Right lobe of liver (tissue), 6 donors: ENCODE data around the gene TMEM147. TPM values are rescaled to one million over a fixed set of nuclear protein-coding genes. Genes with fewer than 3 reads are reported as not detected.

Source experiments
- ATAC-seq, 4 donors: fragments of 200-7000 bp; cut with Tn5 transposase; one replicate each; pipeline ENCODE4 v1.9.1; 2020; ENCODE audit warnings: mild to moderate bottlenecking in 4 of 4, moderate library complexity in 4 of 4
- DNase-seq, 3 donors: peaks; one replicate each; pipeline ENCODE4 v3.0.0-alpha.2; 2020
- H3K27ac ChIP-seq, 3 donors: fragments of 200-600 bp; one replicate each; pipeline ENCODE4 v1.8.0; 2022
- H3K27me3 ChIP-seq, 2 donors: fragments of 200-600 bp; one replicate each; pipeline ENCODE4 v1.8.0; 2022
- H3K36me3 ChIP-seq, 4 donors: fragments of 200-600 bp; sonication (generic) in 1 of 4; one replicate each; pipeline versions ENCODE4 v1.5.1 to v1.8.0; 2017 to 2022; ENCODE audit warnings: control low read depth in 1 of 4
- H3K4me1 ChIP-seq, 4 donors: fragments of 200-600 bp; sonication (generic) in 1 of 4; one replicate each; pipeline versions ENCODE4 v1.5.1 to v1.8.0; 2017 to 2022; ENCODE audit warnings: control low read depth in 1 of 4
- H3K4me3 ChIP-seq, 3 donors: fragments of 200-600 bp; one replicate each; pipeline ENCODE4 v1.8.0; 2022
- H3K9me3 ChIP-seq, 4 donors: fragments of 200-600 bp; sonication (generic) in 1 of 4; one replicate each; pipeline versions ENCODE4 v1.5.1 to v1.8.0; 2017 to 2022; ENCODE audit warnings: control low read depth in 1 of 4
- CTCF ChIP-seq, 4 donors: fragments of 200-600 bp in 3 of 4; fragments of 450-650 bp in 1 of 4; IDR thresholded peaks; one replicate each; pipeline versions ENCODE4 v1.5.1 to v1.8.0; 2016 to 2022; ENCODE audit warnings: antibody characterized with exemption in 4 of 4, mild to moderate bottlenecking in 2 of 4
- POLR2A ChIP-seq: fragments of 450-650 bp; IDR thresholded peaks from one replicate; pipeline ENCODE4 v1.6.1; 2017; ENCODE audit warnings: antibody characterized with exemption, mild to moderate bottlenecking
- WGBS: methylation state at CpG from one replicate; pipeline ENCODE4 v1.1.6; 2018; ENCODE audit warnings: low coverage, low lambda C conversion rate; ENCODE audit not compliant: insufficient coverage; ENCODE audit errors: missing lambda C conversion rate; 5-methylcytosine and 5-hydroxymethylcytosine counted together
- intact Hi-C, 2 donors: fragments of 100-400 bp; cut with DNase I; formaldehyde crosslinking; loops; one replicate each; pipeline versions ENCODE4 v1.11.2 to v1.14.1; 2022
- long read RNA-seq: library from polyadenylated mRNA; unstranded; transcript quantifications from one replicate; pipeline ENCODE4 v2.0.0, GENCODE V29; 2019
- total RNA-seq, 6 experiments: library from RNA; depleted of rRNA in 2 of 6; stranded (reverse); fragments of >200 nt in 2 of 6; fragmentation: NEBNext Ultra II Directional in 3 of 6; extraction: Animal tissue kit (Norgen Biotek cat#: 25700) in 3 of 6; gene quantifications; one replicate each; pipeline versions ENCODE4 v1.1.0 to v1.2.4, GENCODE V29; 2016 to 2023
- donor health status: DM: no; HTN: yes; CAD: no.
- donor health status: DM: no; HTN: no; CAD: no.
- donor health status: DM: no; HTN: no; CAD: no.
- donor health status: DM: no; HTN: yes; CAD: no.
- donor health status: DM: no; HTN: yes; CAD: no.

Gene TMEM147, protein sequence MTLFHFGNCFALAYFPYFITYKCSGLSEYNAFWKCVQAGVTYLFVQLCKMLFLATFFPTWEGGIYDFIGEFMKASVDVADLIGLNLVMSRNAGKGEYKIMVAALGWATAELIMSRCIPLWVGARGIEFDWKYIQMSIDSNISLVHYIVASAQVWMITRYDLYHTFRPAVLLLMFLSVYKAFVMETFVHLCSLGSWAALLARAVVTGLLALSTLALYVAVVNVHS
- total RNA-seq = 10 to 100 TPM; 29.4 to 65.7 (median 36.2) TPM
- long read RNA-seq, transcript TMEM147-201 (7 exons, 899 nt) = major isoform, 16 of 23 reads
- long read RNA-seq, partial matches to known transcripts = 3 of 23 reads
- long read RNA-seq, other reads (novel, unspliced or antisense) = 1 of 23 reads

DNA sequence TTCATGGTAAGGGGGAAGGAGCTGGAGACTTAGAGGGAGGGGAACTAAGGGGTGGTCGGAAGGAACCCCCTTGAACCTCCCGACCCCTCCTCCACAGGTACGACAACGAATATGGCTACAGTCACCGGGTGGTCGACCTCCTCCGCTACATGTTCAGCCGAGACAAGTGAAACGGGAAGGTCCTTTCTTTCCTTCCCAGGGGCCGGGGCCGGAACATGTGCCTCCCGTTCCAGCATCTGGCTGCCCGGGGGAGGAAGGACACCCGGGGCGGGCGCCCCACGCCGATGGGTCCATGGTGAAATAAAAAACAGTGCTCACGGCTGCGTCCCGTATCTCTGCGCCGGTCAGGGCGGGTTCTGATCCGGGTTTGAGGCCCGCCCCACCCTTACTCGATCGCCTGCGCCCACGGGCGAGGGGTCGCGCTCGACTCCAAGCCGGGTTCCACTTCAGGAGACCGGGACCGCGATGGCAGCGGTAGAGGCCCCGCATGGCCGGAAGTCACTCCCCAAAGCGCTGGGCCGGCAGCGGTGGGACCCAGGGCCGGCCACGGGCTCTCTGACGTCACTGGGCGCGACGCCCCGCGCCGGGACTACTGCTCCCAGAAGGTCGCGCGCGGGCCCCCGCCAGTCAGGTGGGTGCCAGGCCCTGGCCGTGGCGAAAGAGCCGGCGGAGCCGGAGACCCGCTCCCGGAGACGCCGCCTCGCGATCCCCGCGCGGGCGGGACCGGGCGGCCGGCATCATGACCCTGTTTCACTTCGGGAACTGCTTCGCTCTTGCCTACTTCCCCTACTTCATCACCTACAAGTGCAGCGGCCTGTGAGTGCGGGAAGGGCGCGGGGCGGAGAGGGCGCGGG lies at the start of gene TMEM147:
TSS of gene TMEM147 (plus strand) at position 626 of the 854 bp plus-strand sequence. CDS start at position 740, 114 bp downstream.
- TF ChIP-seq CTCF (IDR thresholded peaks at IDR 0.05) = no peak
- TF ChIP-seq POLR2A = peak; percentile 81
- Histone ChIP-seq H3K4me3 (peak within 1 kb of the TSS; percentile 77 to 100 (median 99)), H3K36me3 (no peaks in the 10 kb centered on the region), H3K4me1 (peaks cover 0 to 9% (median 4%) of the 10 kb centered on the region in 4 donors), H3K27me3 (no peaks in the 10 kb centered on the region), H3K9me3 (no peaks in the 10 kb centered on the region), H3K27ac (peak within 1 kb of the TSS; percentile 41 to 63 (median 44))
- DNase-seq (peak; percentile 95 to 97 (median 96)), ATAC-seq (peak; percentile 93 to 96 (median 96))
- 1% methylated on average over 15 of the region's 85 CpGs for WGBS
- intact Hi-C loops = no loop called here

DNA sequence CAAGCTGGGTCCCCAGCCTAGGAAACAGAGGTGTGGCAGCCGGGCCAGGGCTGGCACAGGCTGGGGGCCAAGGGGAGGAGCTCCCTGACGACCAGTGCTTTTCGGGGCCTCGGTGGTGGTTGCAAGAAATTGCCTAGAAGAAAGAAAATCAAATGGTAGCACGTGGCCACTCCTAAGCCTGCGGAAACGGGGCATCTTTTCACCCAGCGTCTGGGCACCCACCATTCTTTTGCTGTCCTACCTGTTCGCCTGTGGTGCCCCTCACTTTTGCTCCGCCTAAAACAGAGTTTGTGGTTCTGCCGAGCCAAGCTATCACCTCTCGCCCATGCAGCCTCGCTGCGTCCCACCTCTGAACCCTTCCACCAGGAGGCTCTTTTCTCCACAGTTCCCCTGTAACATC lies 48.0 kb upstream of the TMEM147 start:
- ATAC-seq (no peak), DNase-seq (no peak)
- H3K27me3 ChIP-seq = no peaks in the 10 kb centered on the region
- H3K9me3 ChIP-seq = no peaks in the 10 kb centered on the region
- H3K4me1 ChIP-seq = no peaks in the 10 kb centered on the region
- intact Hi-C loops = loop anchor here in 1 of 2 donors (10.0 kb wide), 1 partner anchor 143 kb away; the partner anchor contains the start of gene FFAR3
- no peaks in the 10 kb centered on the region for H3K36me3 ChIP-seq
- H3K4me3 ChIP-seq = no peak overlapping the region
- no peak overlapping the region for H3K27ac ChIP-seq
- TF ChIP-seq CTCF (IDR thresholded peaks at IDR 0.05) (no peak), POLR2A (no peak)
- 90% methylated on average over 10 of the region's 14 CpGs for WGBS

DNA sequence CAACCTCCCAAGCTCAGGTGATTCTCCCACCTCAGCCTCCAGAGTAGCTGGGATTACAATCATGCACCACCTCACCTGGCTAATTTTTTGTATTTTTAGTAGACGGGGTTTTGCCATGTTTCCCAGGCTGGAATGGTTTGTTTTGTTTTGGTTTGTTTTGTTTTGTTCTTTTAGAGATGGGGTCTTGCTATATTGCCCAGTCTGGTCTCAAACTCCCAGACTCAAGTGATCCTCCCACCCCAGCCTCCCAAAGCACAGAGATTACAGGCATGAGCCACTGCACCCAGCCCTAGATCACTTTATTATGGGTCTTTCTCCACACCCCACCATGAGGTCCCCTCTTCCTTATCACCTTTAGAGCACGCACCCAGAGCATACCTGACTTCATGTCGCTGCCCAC lies 47.2 kb upstream of the TMEM147 start:
- ATAC-seq (no peak), DNase-seq (no peak)
- TF ChIP-seq CTCF (IDR thresholded peaks at IDR 0.05) (no peak), POLR2A (no peak)
- no peak overlapping the region for H3K27ac ChIP-seq
- WGBS = 67% methylated on average over 3 of the region's 3 CpGs
- no peak overlapping the region for H3K4me3 ChIP-seq
- no peaks in the 10 kb centered on the region for H3K27me3 ChIP-seq
- no peaks in the 10 kb centered on the region for H3K9me3 ChIP-seq
- intact Hi-C loops = loop anchor here in 1 of 2 donors (10.0 kb wide), 1 partner anchor 143 kb away; the partner anchor contains the start of gene FFAR3
- no peaks in the 10 kb centered on the region for H3K36me3 ChIP-seq
- H3K4me1 ChIP-seq = no peaks in the 10 kb centered on the region

- H3K27ac ChIP-seq = no peak overlapping the region
- 67% methylated on average over 7 of the region's 9 CpGs for WGBS
- ATAC-seq = peak in 1 of 4 donors; percentile 26
- no peak for DNase-seq
- no peaks in the 10 kb centered on the region for H3K36me3 ChIP-seq
- H3K27me3 ChIP-seq = no peaks in the 10 kb centered on the region
- intact Hi-C loops = loop anchor here in 1 of 2 donors (10.0 kb wide), 1 partner anchor 144 kb away; the partner anchor contains the start of gene FFAR3
- no peak overlapping the region for H3K4me3 ChIP-seq
- no peaks in the 10 kb centered on the region for H3K9me3 ChIP-seq
- H3K4me1 ChIP-seq = no peaks in the 10 kb centered on the region
- TF ChIP-seq CTCF (IDR thresholded peaks at IDR 0.05) (no peak), POLR2A (no peak)
These were observed 46.4 kb upstream of the TMEM147 start for GRCh38 chr19:35498984-35499527.
